Stimulated activated CD8-positive, alpha-beta memory T cell treated with anti-CD3 and anti-CD28 coated beads, Interleukin-2, amount 100 ng/mL, for 1 hour (primary cell): ENCODE measurements around the gene HYAL3.
A peak's percentile ranks its signal among the peaks of the same experiment; 100 is the strongest.
"Not testable (repeated sequence)": the region's sequence is repeated elsewhere in the genome, so short reads cannot be mapped to it uniquely, and the experiment has no call there.

Experiments used
- DNase-seq, 2 donors: peaks; one replicate each; pipeline ENCODE4 v3.0.0-alpha.2; 2020; ENCODE audit warnings: low read depth in 2 of 2

HYAL3 gene

GRCh38 chr3:50271314-50271936, 27.8 kb downstream of the HYAL3 start:
- no peak for DNase-seq

DNA sequence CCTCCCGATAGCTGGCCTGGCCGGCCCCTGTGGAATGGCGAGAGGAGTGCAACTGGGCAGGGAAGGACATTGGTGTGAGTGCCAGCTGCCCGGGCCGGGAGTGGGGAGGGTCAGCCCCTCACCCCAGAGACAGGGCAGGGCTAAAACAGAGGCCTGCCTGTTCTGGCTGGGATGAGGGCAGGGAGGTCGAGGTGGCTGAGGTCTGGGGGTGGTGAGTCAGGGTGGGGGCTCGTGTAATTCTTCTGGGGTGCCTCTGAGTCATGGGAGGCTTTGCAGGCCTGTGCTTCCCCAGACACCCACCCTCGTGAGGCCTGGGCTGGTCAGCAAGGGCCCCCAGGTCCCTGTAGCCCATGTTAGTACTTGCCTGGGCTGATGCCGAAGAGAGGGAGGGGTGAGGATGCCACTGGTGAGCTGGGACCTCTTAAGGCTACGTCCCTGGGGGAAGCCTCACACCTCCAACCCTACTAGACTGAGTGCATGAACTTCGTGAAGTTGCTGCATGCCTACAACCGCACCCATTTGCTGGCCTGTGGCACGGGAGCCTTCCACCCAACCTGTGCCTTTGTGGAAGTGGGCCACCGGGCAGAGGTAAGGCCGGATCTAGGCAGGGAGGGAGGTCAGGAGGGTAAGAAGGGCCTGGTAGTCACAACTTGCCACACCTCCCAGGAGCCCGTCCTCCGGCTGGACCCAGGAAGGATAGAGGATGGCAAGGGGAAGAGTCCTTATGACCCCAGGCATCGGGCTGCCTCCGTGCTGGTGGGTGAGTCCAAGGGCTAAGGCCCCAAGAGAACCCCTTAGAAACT, 28.6 kb downstream of the HYAL3 start:
- DNase-seq, result no peak

DNA sequence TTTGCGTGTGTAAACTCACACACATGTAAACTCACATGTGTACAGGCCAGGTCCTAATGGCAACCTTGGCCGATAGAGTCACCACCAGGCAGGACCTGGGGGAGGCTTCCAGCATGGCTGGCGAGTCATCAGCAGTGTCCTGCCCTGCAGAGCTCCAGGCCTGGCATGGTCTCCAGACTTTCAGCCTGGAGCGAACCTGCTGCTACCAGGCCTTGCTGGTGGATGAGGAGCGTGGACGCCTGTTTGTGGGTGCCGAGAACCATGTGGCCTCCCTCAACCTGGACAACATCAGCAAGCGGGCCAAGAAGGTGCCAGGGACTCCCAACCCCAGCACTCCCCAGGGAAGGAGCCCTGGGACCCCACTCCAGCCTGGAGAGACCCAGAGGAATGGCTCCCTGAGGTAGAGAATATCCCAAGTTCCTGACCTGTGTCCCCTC, 29.2 kb downstream of the HYAL3 start:
- DNase-seq, result no peak

- DNase-seq, result no peak
These were observed 29.7 kb downstream of the HYAL3 start for GRCh38 chr3:50269460-50269859.

DNA sequence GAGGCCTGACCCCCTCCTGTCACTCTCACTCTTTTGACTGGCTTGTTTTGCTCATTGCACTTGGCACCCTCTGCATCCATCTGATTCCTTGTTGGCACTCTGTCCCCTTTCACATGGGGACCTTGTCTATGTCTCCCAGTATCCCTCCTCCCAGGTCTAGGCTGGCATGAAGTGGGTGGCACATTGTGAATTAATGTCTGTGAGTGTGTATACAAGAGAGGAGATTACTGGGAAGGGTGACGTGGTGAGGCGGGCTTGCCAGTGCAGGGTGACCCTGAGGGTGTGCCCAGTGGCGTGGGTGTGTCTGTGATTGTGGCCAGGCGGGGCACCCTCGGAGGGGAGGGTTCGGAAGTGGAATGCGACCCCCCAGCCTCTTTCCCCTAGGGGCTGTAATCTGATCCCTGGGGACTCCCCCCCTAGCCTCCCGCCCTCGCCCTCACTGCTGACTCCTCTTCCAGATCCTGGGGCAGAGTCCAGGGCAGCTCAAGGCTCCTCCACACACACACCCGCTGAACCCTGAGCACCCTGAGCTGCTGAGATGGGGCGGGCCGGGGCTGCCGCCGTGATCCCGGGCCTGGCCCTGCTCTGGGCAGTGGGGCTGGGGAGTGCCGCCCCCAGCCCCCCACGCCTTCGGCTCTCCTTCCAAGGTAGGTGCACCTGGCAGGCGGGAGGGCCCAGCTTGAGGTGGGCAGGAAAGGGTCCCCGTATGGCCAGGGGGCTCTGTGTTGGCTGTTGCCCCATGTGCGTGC, 30.3 kb downstream of the HYAL3 start, which contains the start of gene SEMA3B:
SEMA3B (plus strand) TSS at position 445 of the 749 bp plus-strand sequence; CDS start at position 539, 94 bp downstream.
- no peak for DNase-seq

- no peak for DNase-seq
These were observed 30.9 kb downstream of the HYAL3 start for GRCh38 chr3:50268276-50268675.

- no peak for DNase-seq
These were observed 31.8 kb downstream of the HYAL3 start for GRCh38 chr3:50267280-50267913.

DNA sequence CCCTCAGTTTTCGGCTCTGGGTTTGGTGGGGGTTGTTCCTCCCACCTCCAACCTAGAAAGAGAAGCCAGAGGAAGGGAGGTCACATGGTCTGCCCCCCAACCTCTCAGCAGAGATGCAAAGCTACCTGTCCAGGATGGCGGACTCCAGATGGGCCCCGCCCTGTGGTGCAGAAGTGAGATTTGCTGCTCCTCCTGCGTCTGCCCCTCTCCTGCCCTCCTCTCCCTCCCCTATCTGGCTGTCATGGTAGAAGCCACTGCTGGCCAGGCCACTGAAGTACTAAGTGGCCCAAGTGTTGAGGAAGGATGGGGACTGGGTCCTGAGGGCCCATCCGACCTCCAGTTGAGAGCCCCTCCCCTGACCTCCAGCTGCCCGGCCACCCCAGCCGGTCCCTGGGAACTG, 32.4 kb downstream of the HYAL3 start:
- DNase-seq, result no peak

- DNase-seq, result no peak
These were observed 33.2 kb downstream of the HYAL3 start for GRCh38 chr3:50266017-50266416.

DNA sequence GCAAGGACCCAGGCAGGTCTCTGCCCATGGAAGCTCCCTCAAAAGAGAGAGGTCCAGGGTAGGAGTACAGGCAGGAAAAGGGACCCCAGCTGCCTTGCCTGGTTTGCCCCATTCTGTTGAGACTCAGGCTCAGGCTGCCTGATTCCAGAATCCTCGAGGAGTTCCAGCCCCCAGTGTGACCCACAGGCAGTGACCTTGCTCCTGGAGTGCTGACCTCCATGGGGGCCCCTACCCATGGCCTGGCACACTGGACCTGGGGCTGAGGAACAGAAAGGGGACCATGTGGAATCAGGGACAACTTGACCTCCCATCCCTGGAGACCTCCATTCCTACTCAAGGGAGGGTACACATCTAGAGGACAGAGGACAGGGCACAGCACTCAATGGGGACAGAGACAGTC, 33.6 kb downstream of the HYAL3 start:
- DNase-seq, result no peak

DNA sequence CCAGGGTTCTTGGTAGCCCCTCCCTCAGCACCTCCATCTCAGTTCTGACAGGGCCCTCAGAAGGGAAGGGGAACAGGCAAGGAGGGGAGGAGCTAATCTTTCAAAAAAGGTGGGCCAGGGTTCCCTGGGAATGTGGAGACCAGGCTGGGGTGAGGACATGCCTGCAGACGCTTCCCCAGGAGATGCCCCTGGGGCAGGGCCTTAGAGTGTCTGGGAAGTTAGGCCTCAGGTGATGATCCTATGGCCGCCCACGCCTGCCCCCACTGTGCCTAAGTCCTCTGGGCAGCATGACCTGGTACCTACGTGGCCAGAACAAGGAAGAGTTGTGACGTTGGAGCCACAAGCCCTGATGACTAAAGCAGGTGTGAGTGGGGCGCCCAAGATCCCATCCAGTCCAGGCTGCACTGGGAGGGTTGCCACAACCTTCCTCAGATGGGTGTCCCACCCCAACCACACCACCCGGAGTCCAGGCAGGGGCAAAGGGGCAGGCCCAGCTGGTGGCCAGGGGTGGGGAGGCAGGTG, 34.2 kb downstream of the HYAL3 start:
- no peak for DNase-seq

DNA sequence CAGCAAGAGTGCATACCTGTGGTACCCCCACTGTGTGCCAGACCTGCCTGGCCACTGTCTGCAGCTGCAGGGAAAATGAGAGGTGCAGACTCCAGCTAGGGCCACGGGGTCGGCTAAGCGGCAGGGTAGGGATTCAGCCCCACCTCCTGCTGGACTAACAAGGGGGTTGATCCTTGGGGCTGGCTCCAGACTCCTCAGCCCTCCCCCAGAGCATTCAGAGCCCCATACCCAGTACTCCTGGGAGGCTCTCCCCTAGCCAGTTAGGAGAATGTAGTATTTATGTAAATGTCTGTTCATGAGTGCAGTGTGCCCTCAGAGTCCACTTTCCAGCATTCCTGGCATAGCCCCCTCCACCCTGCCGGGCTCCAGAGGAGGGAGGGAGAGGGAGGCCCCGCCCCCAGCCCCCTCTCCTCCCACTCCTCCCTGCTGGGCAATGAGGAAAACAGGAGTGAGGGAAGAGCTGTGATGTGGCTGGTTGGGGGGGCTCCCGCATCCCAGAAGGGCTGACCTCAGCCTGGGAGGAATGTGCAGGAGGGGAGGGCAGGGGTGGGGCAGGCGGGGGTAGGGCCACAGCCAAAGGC, 34.7 kb downstream of the HYAL3 start:
- no peak for DNase-seq

DNA sequence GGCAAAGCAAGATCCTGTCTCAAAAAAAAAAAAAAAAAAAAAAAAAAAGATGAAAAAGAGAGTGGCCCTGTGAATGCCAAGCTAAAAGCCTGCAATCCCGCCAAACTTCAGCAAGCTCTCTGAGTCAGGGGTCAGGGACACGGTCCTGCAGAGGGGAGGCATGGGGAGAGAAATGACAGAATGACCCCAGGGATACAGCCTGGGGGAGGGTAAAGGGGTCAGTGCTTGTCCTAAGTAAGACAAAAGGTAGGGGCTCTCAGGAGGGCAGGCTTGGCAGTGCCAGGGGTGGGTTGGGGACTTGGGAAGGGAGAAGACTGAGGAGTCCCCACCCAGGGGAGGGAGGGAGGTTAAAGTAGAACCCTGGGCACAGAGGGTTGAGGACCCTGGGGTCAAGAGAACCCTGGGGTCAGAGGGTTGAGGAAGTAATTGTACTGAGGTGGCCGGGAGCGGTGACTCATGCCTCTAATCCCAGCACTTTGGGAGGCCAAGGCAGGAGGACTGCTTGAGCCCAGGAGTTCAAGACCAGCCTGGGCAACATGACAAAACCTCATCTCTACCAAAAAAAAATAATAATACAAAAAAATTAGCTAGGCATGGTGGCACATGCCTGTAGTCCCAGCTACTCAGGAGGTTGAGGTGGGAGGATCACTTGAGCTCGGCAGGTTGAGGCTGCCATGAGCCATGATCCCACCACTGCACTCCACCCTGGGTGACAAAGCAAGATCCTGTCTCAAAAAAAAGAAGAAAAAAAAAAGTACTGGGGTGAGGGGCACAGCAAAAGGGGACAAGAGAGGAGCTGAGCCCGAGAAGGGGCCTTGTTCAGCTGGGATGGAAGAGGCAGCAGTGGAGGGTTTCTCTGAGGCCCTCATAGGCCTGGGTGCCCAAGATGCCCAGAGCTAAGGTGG, 35.5 kb downstream of the HYAL3 start:
- no peak for DNase-seq

DNA sequence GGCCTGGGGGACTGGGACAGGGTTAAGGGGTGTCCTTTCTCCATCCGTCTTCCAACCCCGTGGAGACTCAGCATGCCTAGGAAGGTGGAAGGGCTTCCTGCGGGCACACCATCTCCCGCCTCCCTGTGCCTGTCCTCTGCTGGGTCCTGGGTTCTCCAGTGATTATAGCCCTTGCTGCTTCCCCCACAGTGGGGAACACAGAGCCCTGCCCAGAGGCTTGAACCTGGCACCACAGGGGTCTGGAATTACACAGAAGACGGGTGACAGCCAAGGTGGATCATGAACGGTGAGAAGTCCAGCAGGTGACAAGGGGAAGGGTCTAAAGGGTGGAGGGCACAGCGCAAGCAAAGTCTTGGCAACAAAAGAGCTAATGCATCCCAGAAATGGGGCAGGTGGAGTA, 36.4 kb downstream of the HYAL3 start:
- DNase-seq, result no peak

- DNase-seq, result not testable (repeated sequence)
These were observed 37.0 kb downstream of the HYAL3 start for GRCh38 chr3:50262200-50262599.

- no peak for DNase-seq
These were observed 37.7 kb downstream of the HYAL3 start for GRCh38 chr3:50261505-50261904.

- DNase-seq, result no peak
These were observed 38.2 kb downstream of the HYAL3 start for GRCh38 chr3:50260942-50261441.

GRCh38 chr3:50260027-50260941, 38.9 kb downstream of the HYAL3 start:
- DNase-seq, result peak; percentile 63 to 70

DNA sequence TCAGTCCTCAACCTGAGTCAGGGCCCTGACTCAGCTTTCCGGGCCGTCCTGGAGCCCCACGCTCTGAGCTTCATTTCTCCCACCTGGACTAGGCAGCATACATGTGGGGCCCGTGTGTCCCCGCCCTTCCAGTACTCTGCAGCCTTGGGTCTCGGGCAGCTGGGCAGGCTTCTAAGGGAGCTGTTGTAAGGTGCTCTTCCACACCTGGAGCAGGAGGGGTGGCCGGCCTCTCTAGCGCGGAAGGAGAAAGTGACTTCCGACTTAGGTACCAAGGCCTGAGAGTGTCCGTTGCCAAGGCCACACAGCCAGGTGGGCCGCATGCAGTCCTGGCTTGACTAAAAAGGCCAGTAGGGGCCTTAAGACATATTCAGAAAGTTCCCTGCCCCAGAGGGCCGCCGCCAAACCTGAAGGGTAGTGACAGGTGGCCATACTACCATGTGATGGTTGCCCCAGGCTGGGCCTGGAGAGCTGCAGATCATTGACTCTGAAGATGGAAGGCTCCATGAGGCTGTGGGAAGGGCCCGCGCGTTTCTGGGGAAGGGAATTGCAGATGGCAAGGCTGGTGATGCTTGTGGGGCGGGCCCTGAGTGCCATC, 39.7 kb downstream of the HYAL3 start:
- no peak for DNase-seq
